HG02981 (cell line): ENCODE measurements around the gene RACGAP1.

ENCODE experiments used
- ATAC-seq: cut with Tn5 transposase; IDR thresholded peaks from one replicate; pipeline ENCODE4 v1.9.1; 2021; ENCODE audit warnings: mild to moderate bottlenecking, moderate library complexity; ENCODE audit not compliant: unreplicated experiment

RACGAP1 gene

DNA sequence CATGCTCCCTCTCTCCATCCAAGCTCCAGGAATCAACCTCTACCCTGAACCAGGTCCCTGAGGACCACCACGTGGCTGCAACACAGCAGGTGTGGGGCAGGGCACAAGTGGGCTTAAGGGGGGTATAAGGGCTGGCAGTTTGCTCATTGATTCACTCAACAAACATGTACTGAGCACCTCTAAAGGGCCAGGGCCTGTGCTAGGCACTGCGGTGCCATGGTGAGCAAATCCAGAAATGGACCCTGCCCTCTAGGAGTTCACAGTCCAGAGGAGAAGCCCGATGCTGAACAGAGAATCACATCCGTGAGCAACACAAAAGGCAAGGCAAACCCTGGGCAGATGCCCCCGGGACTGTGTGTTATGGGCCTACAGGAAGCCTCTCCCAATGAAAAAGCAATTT lies 81.2 kb downstream of the RACGAP1 start:
- ATAC-seq: no peak

DNA sequence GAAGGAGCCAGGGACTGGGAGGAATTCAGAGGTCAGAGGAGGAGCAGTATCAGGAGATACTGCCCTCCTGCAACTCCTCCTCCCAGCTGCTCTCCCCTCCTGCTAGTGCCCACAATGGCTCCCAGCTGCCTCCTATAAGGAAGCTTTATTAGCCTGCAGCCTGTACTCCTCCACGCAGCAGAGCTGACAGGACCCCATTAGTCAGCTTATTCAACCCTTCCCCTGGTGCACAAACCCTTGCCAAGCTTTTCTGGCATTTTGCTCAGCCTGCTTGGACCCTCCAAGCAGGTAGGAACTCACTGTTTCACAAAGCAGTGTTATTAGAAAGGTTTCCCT lies 81.7 kb downstream of the RACGAP1 start:
- ATAC-seq: no peak

DNA sequence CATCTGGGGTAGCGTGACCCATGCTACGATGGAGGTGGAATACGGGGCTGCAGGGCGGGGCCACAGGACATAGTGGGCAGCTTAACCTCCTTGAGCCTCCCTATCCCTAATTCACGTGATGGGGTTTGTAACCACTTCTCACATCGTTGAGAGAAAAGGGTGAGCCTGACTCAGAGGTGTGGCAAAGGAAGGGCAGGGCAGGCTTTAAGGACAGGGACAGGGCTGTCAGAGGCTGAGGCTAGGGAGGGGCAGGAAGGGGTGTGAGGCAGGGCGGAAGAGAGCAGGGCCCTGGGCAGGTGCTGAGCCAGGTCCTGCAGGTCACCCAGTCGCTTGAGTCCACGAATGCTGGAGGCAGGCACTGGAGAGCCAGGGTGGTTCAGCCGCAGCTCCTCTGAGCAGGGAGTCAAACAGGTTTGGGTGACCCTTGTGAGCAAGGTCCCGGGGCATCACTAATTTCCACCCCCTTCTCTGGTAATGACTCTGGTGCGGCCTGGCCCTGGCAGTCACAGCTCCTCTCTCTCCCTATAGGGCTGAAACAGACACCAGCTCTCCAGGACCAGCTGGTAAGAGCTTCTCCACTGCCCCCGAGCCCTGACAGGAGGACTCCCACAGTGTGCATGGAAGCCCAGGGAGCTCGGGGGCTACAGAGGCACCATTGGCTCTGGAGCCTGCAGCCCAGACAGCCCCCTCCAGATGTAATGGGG lies 82.2 kb downstream of the RACGAP1 start:
- no peak for ATAC-seq

DNA sequence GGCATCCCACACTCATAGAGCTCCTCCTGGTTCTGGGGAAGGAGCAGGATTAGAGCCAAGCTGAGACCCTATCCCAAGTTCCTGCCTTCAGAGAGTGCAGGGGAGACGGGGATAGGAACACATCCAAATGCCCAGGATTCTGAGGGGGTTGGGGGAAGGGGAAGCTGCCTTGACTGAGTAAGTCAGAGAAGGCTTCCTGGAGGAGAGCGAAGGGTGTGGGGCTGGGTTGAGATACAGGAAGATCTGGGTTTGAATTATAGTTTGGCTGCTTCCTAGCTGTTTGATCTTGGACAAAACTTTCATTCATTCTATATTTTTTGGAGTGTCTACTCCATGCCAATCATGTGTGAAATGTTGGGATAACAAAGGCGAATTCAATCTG lies 82.8 kb downstream of the RACGAP1 start:
- ATAC-seq: no peak

DNA sequence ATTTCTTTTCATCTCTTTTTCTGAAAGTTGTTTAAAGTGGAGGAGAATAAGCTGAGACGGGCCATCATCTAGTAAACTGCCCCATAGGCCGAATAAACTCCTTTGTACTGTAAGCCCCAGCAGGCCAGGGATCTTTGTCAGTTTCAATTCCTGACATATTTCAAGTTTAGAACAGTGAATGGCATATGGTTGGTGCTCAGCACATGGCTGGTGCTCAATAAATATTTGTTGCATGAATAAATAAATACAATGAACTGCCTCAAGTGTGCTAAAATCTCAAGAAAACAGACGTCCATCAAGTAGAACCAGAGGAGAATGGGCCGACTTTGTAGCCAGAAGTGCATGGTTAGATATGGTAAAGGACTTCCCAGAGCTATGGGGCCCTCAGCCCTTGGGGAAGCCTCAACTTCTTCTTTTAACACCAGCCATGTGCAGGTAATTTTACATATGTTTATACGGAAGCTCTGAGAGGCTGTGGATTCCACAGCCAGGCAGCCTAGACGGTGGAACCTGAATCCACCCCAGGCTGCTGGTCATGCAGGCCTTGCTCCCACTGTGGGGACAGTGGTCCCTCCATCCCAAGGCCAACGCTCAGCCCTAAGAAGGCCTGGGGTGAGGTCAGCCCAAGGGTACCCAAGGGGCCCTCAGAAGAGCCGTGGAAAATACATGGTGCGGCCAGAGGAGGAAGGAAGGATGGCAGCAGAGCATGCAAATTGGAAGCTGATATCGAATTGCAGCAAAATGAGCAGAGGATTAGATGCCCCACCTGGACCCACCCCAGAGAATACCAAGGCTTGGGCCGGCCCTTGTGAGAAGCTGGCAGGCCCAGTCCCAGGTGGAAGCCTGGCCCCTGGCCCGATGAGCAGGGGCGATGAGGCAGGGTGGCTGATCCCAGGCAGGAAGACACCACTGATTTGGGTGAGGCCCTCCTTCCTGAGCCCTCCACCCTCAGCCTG lies 83.5 kb downstream of the RACGAP1 start:
- ATAC-seq: no peak

DNA sequence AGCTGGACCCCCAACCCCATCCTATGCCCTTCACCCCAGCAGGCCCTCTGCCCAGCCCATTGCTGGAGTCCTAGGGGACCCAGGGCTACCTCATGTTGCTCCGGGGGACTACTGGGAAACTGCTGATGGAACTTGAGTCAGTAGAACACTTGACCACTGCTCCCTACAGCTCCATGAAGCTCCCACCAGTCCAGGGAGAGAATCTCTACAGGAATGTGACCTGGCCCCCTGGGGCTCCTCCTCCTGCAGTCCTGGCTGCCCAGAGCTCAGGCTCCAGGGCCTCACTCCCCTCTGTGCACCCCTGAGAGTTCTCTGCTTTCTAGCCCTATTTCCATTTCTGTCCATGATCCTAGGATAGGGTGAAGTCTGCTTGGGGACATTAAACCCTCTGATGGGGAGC lies 85.6 kb downstream of the RACGAP1 start:
- ATAC-seq: no peak

DNA sequence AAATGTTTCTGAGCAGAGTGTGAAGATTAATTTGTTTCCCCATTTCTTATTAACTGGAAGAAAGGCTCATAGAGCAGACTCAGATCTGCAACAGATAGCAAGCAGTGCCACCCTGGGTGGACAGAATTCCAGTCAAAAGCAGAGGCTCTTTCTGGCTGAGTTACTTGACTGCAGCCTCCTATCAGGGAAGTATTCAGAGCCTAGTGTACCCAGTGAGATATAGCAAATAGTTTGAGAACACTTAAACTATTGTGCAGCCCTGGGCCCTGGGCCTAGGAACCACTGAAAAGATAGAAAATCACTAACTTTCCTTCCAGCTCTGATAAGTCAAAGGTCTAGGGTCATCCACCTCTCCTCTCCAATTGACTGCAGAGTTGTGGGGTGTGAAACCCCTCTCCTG lies 86.0 kb downstream of the RACGAP1 start:
- no peak for ATAC-seq
